PC-9 (cell line): ENCODE measurements around the gene TMEM132C.

Experiments
- CTCF ChIP-seq: fragments of 200-600 bp; sonication (generic); conservative IDR thresholded peaks from 2 replicates; pipeline ENCODE4 v1.6.1; 2017; ENCODE audit warnings: mixed run types, antibody characterized with exemption, mild to moderate bottlenecking, moderate library complexity
- EZH2 ChIP-seq: fragments of 200-600 bp; sonication (generic); IDR thresholded peaks from 2 replicates; pipeline ENCODE4 v1.8.0; 2017; ENCODE audit warnings: antibody characterized with exemption, low read depth

GRCh38 chr12:128286970-128287369 is 20.0 kb downstream of the TMEM132C start:
- TF ChIP-seq CTCF: no peak
- TF ChIP-seq EZH2: no peak
